GM19395 (cell line): ENCODE results near the gene NKRF.

ENCODE experiments used
- ATAC-seq: cut with Tn5 transposase; IDR thresholded peaks from one replicate; pipeline ENCODE4 v1.9.1; 2021; ENCODE audit warnings: mild to moderate bottlenecking, moderate library complexity; ENCODE audit not compliant: unreplicated experiment

Gene NKRF

DNA sequence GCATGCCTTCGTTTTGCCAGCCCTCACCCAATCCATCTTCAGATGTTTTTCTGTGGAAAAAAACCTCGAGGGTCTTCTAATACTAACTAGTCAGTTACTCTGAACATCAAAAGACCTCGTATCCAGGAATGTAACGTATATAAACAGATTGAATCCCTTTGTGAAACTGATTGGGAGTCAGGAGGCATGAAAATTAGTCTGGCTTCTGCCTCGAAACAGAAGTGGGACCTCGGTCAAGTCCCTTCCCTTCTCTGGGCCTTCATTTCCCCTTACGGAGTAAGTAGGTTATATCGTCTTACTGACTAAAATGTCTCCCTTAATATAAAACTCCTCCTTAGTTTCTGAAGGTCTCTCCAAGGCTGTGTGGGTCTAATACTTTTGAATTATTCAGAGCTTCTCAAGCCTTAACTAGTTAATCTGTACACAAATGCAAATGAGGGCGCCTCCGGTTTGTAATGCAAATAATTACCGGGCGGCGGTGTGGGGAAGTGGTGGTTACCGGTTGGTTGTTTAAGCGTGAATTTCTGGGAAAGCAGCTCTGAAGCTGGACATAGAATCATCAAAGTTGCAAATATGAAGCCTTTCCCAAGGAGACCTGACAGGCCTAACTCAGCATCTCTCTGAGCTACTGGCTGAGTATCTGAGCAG, 11.4 kb upstream of the NKRF start:
- ATAC-seq, result peak; percentile 74

- ATAC-seq, result no peak
Observed at GRCh38 chrX:119614776-119615175, 8.6 kb upstream of the NKRF start.

DNA sequence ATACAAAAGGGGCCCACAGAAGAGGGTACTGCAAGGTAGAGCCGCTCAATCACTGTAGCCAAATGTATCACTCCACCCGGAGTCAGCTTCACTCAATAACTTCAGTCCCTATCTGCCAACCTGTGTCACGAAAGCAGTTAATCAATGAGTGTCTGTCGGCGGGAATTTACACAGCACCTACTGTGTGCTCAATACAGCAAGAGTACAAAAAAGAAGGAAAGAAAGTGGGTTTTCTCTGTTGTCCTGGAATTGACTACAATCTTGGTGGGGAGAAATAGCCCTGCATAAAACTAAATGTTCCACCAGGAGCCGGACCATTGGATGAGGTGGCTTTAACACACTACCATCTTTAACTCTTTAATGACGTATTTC, 780 bp upstream of the NKRF start:
- no peak for ATAC-seq

DNA sequence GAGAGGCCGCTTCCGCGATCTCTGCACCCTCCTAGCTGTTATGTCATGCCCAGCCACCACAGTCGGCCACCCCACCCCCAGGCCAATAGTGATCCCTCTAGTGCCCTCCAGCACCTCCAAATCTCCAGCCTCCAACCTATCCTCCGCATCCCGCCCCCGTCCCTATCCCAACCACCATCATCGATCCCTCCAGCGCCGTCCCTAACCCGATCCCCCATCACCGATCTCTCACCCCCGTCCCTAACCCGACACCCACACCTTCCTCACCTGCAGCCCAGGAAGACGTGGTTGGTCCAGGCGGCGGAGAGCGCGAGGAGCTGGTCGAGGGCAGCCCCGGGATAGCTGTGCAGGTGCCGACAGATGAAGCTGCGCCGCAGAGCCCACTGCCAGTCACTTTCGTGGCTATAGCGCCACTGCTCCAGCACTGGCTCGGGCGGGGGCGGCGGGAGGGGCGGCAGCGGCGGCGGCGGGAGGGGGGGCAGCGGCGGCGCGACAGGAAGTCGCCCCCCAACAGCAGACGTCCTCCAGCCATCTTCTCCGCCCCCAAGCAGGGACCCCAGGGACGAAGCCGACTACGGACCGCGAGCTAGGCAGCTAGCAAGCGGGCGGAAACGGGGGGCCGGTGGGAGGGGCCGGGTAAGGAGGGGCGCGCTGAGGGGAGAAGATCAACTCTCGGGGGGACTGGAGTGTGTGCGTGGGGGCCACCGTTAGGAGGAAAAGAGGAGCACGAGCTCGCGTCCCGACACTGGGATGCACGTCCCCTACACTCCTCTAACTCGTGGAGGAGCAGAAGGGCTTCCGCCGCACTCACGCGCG, 552 bp downstream of the NKRF start:
- peak; percentile 34 for ATAC-seq

DNA sequence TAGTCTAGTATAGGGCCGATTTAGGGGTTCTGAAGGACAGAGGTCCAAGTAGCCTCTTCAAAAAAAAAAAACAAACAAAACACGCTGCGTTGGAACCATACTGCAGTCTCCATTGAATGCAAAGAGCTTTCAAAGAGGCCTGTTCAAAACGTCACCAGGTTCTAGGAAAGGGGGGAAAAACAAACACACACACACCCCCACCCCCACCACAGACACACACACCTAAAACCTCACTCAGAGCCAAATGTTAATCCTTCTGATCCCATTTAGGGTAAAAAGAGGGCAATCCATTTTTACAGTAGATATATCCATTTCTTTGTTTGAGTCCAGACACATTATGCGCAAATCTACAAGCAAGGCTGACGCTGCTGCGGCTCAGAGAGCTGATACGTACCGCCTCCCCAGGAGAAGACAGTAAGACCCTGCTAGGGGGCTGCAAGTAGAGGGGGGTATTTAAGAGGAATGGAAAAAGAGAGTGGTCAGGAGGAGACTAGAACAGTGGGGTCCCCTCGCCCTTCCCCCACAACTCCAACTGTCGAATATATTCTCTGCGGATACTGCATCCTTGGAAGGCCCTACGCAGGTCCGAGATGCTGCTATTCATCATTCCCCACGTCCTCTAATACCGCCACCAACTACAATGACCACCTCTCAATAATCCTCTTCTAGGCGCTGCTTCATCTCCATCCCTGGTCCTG, 1.3 kb downstream of the NKRF start:
- ATAC-seq, result no peak

GRCh38 chrX:119602701-119603255, 3.4 kb downstream of the NKRF start:
- no peak for ATAC-seq

DNA sequence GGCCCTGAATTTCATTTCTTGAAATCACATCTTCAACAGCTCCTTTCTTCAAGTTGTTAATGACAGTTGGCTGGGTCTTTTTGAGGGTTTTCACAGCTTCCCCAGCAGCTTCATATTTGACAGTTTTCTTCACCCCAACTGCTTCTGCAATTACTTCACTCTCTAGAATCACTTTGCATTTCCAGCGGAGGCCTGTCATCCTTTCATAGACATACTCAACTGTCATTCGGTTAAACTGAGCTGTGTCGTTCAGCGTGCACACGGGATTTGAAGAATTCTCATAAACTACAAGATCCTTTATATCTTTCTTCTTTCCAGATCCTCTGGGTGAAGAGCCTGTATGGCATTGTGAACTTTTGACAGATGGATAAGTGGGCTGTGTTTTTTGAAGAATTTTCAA, 16.4 kb downstream of the NKRF start:
- ATAC-seq, result no peak

- no peak for ATAC-seq
Observed at GRCh38 chrX:119583431-119584059, 22.7 kb downstream of the NKRF start.

GRCh38 chrX:119579414-119579813, 26.8 kb downstream of the NKRF start:
- no peak for ATAC-seq

GRCh38 chrX:119574394-119575266, 31.6 kb downstream of the NKRF start, which contains the start of gene UBE2A:
Gene UBE2A, plus strand, starts transcription at chrX:119574563. Its CDS starts 149 bp downstream, at chrX:119574712.
- peak; percentile 85 for ATAC-seq

- peak; percentile 73 for ATAC-seq
Observed at GRCh38 chrX:119573840-119574393, 32.3 kb downstream of the NKRF start.

- ATAC-seq, result no peak
Observed at GRCh38 chrX:119573222-119573621, 33.0 kb downstream of the NKRF start.

- ATAC-seq, result no peak
Observed at GRCh38 chrX:119570351-119570835, 35.8 kb downstream of the NKRF start.

DNA sequence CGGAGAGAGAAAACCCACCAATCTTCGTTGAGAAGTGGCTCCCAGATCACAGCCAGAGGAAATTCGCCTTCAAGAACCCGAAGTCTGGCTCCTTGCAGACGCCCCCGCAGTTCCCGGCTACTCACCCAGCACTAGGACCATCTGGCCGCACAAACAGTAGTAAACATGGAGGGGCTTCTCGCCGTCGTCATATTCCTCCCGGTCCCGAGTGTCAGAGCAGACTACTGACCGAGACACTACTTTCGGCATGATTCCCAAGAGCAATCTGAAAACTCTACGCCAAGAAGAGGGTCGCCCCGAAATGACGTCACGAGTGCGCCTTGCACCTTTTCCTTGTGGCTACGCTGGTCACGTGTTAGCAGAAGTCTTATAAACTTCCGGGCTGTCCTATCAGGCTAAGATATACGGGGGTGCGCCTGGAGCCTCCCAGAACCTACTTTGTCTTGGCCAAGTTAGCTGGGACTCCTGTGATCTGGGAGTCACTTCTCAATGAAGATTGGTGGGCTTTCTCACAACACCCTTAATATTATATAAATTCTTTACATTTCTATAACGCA, 41.0 kb downstream of the NKRF start, which contains the start of gene STEEP1:
Gene STEEP1 (minus strand): TSS at position 303 of the 557 bp plus-strand sequence. CDS start 54 bp downstream, at position 249.
- ATAC-seq, result peak; percentile 96

DNA sequence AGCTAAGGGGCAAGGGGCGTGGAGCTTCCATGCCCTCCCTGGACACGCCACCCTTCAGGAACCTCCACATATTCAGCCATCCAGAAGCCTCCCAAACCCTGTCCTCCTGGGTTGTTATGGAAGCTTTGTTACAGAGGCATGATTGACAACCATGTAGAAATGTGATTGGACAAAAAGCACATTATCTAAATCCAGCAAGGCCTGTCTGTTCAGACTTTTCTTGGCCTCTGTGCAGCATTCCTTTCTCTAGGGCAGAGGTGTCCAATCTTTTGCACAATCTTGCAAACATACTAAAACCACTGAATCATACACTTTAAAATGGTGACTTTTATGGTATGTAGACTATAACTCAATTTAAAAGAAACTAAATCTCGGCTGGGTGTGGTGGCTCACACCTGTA, 53.7 kb downstream of the NKRF start:
- ATAC-seq, result no peak

DNA sequence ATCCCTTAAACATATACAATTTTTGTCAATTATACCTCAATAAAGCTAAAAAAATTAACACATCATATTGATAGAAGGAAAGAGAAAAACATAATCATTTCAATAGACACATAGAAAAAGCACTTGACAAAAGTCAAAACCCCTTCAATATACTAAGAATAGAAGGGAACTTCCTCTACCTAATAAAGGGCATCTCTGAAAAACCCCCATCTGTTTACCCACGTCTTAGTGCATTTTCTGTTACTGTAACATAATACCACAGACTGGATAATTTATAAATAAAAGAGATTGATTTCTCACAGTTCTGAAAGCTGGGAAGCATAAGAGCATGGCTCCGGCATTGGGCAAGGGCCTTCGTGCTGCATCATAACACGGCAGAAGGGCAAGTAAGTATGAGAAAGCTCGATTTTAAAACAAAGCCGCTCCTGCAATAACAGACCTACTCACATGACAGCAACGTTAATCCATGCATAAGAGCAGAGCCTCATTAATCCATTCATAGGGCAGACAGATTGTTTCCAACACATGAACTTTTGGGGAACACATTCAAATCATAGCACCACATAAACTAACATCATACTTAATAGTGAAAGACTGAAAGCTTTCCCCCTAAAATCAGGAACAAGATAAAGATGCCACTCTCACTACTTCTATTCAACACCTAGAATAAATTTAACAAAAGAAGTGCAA, 56.8 kb downstream of the NKRF start:
- peak; percentile 58 for ATAC-seq

GRCh38 chrX:119541188-119541587, 65.0 kb downstream of the NKRF start:
- ATAC-seq, result no peak

GRCh38 chrX:119539872-119540271, 66.4 kb downstream of the NKRF start:
- no peak for ATAC-seq
